T-helper 2 cell treated with Interferon-gamma antibody and Interleukin-4, amounts not matched to agents 5 μg/mL and 100 μg/mL, for 36 hours (primary cell): ENCODE measurements around the gene CDKN1A.

Experiments used
- DNase-seq: peaks from one replicate; pipeline ENCODE4 v3.0.0; 2021; ENCODE audit warnings: low spot score
- H3K27ac Mint-ChIP-seq: one replicate; pipeline ENCODE4 v1.8.0; 2021; ENCODE audit warnings: mild to moderate bottlenecking, mixed read lengths
- H3K27me3 Mint-ChIP-seq: one replicate; pipeline ENCODE4 v1.8.0; 2021; ENCODE audit warnings: low read depth, mixed read lengths
- H3K36me3 Mint-ChIP-seq: one replicate; pipeline ENCODE4 v1.8.0; 2021; ENCODE audit warnings: low read depth, mixed read lengths
- H3K4me1 Mint-ChIP-seq: one replicate; pipeline ENCODE4 v1.8.0; 2021; ENCODE audit warnings: low read depth, mixed read lengths
- H3K4me3 Mint-ChIP-seq: one replicate; pipeline ENCODE4 v1.8.0; 2022; ENCODE audit warnings: mild to moderate bottlenecking, moderate library complexity, mixed read lengths
- H3K9me3 Mint-ChIP-seq: one replicate; pipeline ENCODE4 v1.8.0; 2021; ENCODE audit warnings: mixed read lengths

Gene CDKN1A

GRCh38 chr6:36691011-36691410 is 12.5 kb downstream of the CDKN1A start:
- Mint-ChIP-seq H3K27ac (peak overlapping the region; percentile 76), H3K9me3 (no peaks in the 10 kb centered on the region), H3K27me3 (no peaks in the 10 kb centered on the region), H3K36me3 (peaks cover 14% of the 10 kb centered on the region), H3K4me1 (peaks cover 43% of the 10 kb centered on the region), H3K4me3 (no peak overlapping the region)
- DNase-seq = no peak

GRCh38 chr6:36691612-36692011 is 13.1 kb downstream of the CDKN1A start:
- Mint-ChIP-seq H3K27ac (peak overlapping the region; percentile 76), H3K4me3 (peak overlapping the region; percentile 16), H3K4me1 (peaks cover 45% of the 10 kb centered on the region), H3K36me3 (peaks cover 10% of the 10 kb centered on the region), H3K9me3 (no peaks in the 10 kb centered on the region), H3K27me3 (no peaks in the 10 kb centered on the region)
- DNase-seq = no peak

GRCh38 chr6:36692220-36692619 is 13.7 kb downstream of the CDKN1A start:
- Mint-ChIP-seq H3K4me3 (peak overlapping the region; percentile 59), H3K27me3 (peaks cover 5% of the 10 kb centered on the region), H3K4me1 (peaks cover 50% of the 10 kb centered on the region), H3K36me3 (peaks cover 6% of the 10 kb centered on the region), H3K9me3 (no peaks in the 10 kb centered on the region), H3K27ac (peak overlapping the region; percentile 76)
- no peak for DNase-seq

- no peak for DNase-seq
- Mint-ChIP-seq H3K9me3 (no peaks in the 10 kb centered on the region), H3K27me3 (peaks cover 5% of the 10 kb centered on the region), H3K27ac (peak overlapping the region; percentile 35), H3K36me3 (no peaks in the 10 kb centered on the region), H3K4me1 (peaks cover 51% of the 10 kb centered on the region), H3K4me3 (peak overlapping the region; percentile 59)
Measured at GRCh38 chr6:36692861-36693702, 14.6 kb downstream of the CDKN1A start.

GRCh38 chr6:36694616-36695015 is 16.1 kb downstream of the CDKN1A start:
- H3K9me3 Mint-ChIP-seq = no peaks in the 10 kb centered on the region
- no peak overlapping the region for H3K4me3 Mint-ChIP-seq
- no peaks in the 10 kb centered on the region for H3K36me3 Mint-ChIP-seq
- H3K27ac Mint-ChIP-seq = peak overlapping the region; percentile 21
- H3K27me3 Mint-ChIP-seq = peaks cover 5% of the 10 kb centered on the region
- no peak for DNase-seq
- H3K4me1 Mint-ChIP-seq = peaks cover 51% of the 10 kb centered on the region

GRCh38 chr6:36695414-36695813 is 16.9 kb downstream of the CDKN1A start:
- no peaks in the 10 kb centered on the region for H3K36me3 Mint-ChIP-seq
- H3K27me3 Mint-ChIP-seq = peaks cover 5% of the 10 kb centered on the region
- no peak for DNase-seq
- H3K4me3 Mint-ChIP-seq = peak overlapping the region; percentile 10
- H3K27ac Mint-ChIP-seq = peak overlapping the region; percentile 37
- peaks cover 48% of the 10 kb centered on the region for H3K4me1 Mint-ChIP-seq
- H3K9me3 Mint-ChIP-seq = no peaks in the 10 kb centered on the region

GRCh38 chr6:36697481-36697903 is 19.0 kb downstream of the CDKN1A start, which contains the start of gene RAB44:
RAB44 (plus strand) TSS chr6:36697826; CDS start chr6:36704236, 6,410 bp downstream.
- Mint-ChIP-seq H3K4me1 (peaks cover 33% of the 10 kb centered on the region), H3K27me3 (peaks cover 5% of the 10 kb centered on the region), H3K36me3 (no peaks in the 10 kb centered on the region), H3K4me3 (no peak within 1 kb of the TSS), H3K27ac (no peak within 1 kb of the TSS), H3K9me3 (no peaks in the 10 kb centered on the region)
- DNase-seq = no peak

- Mint-ChIP-seq H3K4me3 (no peak overlapping the region), H3K4me1 (peaks cover 28% of the 10 kb centered on the region), H3K27me3 (peaks cover 6% of the 10 kb centered on the region), H3K27ac (no peak overlapping the region), H3K9me3 (no peaks in the 10 kb centered on the region), H3K36me3 (no peaks in the 10 kb centered on the region)
- no peak for DNase-seq
Measured at GRCh38 chr6:36698196-36698595, 19.7 kb downstream of the CDKN1A start.

GRCh38 chr6:36698871-36699271 is 20.4 kb downstream of the CDKN1A start:
- H3K9me3 Mint-ChIP-seq = no peaks in the 10 kb centered on the region
- no peak for DNase-seq
- peaks cover 12% of the 10 kb centered on the region for H3K27me3 Mint-ChIP-seq
- H3K36me3 Mint-ChIP-seq = no peaks in the 10 kb centered on the region
- H3K27ac Mint-ChIP-seq = no peak overlapping the region
- H3K4me1 Mint-ChIP-seq = peaks cover 24% of the 10 kb centered on the region
- H3K4me3 Mint-ChIP-seq = no peak overlapping the region

GRCh38 chr6:36699348-36699747 is 20.8 kb downstream of the CDKN1A start:
- no peaks in the 10 kb centered on the region for H3K36me3 Mint-ChIP-seq
- no peak overlapping the region for H3K4me3 Mint-ChIP-seq
- H3K9me3 Mint-ChIP-seq = no peaks in the 10 kb centered on the region
- peaks cover 24% of the 10 kb centered on the region for H3K4me1 Mint-ChIP-seq
- peaks cover 14% of the 10 kb centered on the region for H3K27me3 Mint-ChIP-seq
- no peak for DNase-seq
- no peak overlapping the region for H3K27ac Mint-ChIP-seq

GRCh38 chr6:36700071-36700812 is 21.7 kb downstream of the CDKN1A start:
- H3K9me3 Mint-ChIP-seq = no peaks in the 10 kb centered on the region
- H3K4me3 Mint-ChIP-seq = no peak overlapping the region
- H3K27ac Mint-ChIP-seq = no peak overlapping the region
- H3K27me3 Mint-ChIP-seq = peaks cover 14% of the 10 kb centered on the region
- peaks cover 17% of the 10 kb centered on the region for H3K4me1 Mint-ChIP-seq
- DNase-seq = no peak
- no peaks in the 10 kb centered on the region for H3K36me3 Mint-ChIP-seq

- Mint-ChIP-seq H3K36me3 (no peaks in the 10 kb centered on the region), H3K4me3 (no peak overlapping the region), H3K27me3 (peaks cover 19% of the 10 kb centered on the region), H3K9me3 (no peaks in the 10 kb centered on the region), H3K27ac (no peak overlapping the region), H3K4me1 (peaks cover 14% of the 10 kb centered on the region)
- no peak for DNase-seq
Measured at GRCh38 chr6:36700831-36701230, 22.3 kb downstream of the CDKN1A start.

GRCh38 chr6:36701401-36701991 is 23.0 kb downstream of the CDKN1A start:
- H3K27me3 Mint-ChIP-seq = peaks cover 19% of the 10 kb centered on the region
- peaks cover 11% of the 10 kb centered on the region for H3K4me1 Mint-ChIP-seq
- no peak for DNase-seq
- H3K9me3 Mint-ChIP-seq = no peaks in the 10 kb centered on the region
- no peaks in the 10 kb centered on the region for H3K36me3 Mint-ChIP-seq
- no peak overlapping the region for H3K4me3 Mint-ChIP-seq
- no peak overlapping the region for H3K27ac Mint-ChIP-seq

- Mint-ChIP-seq H3K27ac (no peak overlapping the region), H3K4me3 (no peak overlapping the region), H3K27me3 (peaks cover 17% of the 10 kb centered on the region), H3K36me3 (no peaks in the 10 kb centered on the region), H3K9me3 (no peaks in the 10 kb centered on the region), H3K4me1 (peaks cover 7% of the 10 kb centered on the region)
- DNase-seq = no peak
Measured at GRCh38 chr6:36702656-36703055, 24.1 kb downstream of the CDKN1A start.
